Loucy (cell line): ENCODE results near the gene HSFX4.
A peak's percentile ranks its signal among the peaks of the same experiment; 100 is the strongest.
"Not testable (repeated sequence)": the region's sequence is repeated elsewhere in the genome, so short reads cannot be mapped to it uniquely, and the experiment has no call there.

Experiments
- CTCF ChIP-seq: fragments of 200-600 bp; sonication (generic); conservative IDR thresholded peaks from 2 replicates; pipeline ENCODE4 v1.5.1; 2014; ENCODE audit warnings: mild to moderate bottlenecking, antibody characterized with exemption, low read length
- EZH2phosphoT487 ChIP-seq: fragments of 200-600 bp; IDR thresholded peaks from 2 replicates; pipeline ENCODE4 v1.6.1; 2018; ENCODE audit warnings: antibody characterized with exemption, mild to moderate bottlenecking, moderate library complexity, borderline replicate concordance

DNA sequence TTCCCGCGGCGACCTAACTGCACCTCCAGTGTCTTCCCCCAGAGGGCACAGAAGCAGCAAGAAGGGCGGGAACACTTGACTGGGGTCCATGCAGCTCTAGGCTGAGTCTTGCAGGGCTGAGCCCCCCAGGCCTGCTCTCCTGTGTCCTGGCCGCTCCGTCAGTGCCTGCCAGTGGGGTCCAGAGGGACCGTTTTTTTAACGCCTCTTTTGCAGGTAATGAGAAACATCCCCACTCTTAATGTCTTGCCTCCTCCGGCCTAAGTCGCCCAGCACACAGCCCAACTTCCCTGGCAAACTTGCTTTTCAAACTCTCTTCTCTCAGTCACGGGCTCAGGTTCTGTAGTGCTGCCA lies 11.3 kb downstream of the HSFX4 start:
- TF ChIP-seq CTCF = peak; percentile 44
- TF ChIP-seq EZH2phosphoT487 = not testable (repeated sequence)
